ENCODE data around the gene DNAH14. TPM values are rescaled to one million over a fixed set of nuclear protein-coding genes. Genes with fewer than 3 reads are reported as not detected.
"Not testable (repeated sequence)": the region's sequence is repeated elsewhere in the genome, so short reads cannot be mapped to it uniquely, and the experiment has no call there.

The DNAH14 gene
- polyA plus RNA-seq, 4 donors: 15.2 to 21.3 (median 17.4) TPM

DNA sequence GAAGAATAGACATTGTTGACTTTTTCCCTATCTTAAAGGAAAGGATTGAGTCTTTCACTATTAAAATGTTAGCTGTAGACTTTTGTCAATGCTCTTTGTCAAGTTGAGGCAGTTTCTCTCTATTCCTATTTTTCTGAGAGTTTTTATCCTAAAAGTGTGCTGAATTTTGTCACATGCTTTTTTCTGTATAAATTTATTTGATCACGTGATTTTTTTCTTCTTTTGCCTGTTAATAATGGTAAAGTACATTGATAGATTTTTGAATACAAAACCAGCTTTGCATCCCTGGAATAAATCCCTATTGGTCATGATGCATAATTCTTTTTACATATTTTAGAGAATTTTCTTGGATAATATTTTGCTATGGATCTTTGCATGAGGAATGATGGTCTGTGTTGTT lies 60.1 kb downstream of the DNAH14 start:
- no peak for DNase-seq (ENCODE audit: low read depth in 4 of 4, low spot score in 3 of 4)

DNA sequence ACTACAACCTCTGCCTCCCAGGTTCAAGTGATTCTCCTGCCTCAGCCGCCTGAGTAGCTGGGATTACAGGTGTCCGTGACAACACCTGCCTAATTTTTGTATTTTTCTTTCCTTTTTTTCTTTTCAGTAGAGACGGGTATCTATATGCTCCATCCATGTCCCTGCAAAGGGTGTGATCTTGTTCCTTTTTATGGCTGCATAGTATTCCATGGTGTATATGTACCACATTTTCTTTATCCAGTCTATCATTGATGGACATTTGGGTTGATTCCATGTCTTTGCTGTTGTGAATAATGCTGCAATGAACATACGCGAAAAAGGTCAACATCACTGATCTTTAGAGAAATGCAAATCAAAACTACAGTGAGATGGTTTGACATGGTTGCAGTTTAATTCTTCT lies 62.1 kb downstream of the DNAH14 start:
- DNase-seq (ENCODE audit: low read depth in 4 of 4, low spot score in 3 of 4): not testable (repeated sequence)

- DNase-seq (ENCODE audit: low read depth in 4 of 4, low spot score in 3 of 4): no peak
Observed at GRCh38 chr1:224995602-224996001, 66.1 kb downstream of the DNAH14 start.

DNA sequence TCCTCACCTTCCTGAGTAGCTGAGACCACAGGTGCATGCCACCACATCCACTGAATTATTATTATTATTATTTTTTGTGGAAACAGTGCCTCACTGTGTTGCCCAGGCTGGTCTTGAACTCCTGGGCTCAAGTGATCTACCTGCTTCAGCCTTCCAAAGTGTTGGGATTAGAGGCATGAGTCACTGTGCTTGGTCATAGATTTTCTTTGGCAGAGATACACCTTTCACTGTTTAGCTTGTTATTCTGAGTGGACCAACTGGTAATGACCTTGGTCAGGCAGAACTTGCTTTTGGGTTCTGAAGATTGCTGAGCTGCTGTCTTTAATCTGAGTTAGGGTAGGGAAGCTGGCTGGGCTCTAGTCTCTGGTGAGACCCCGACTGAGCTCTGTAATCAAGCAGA lies 66.8 kb downstream of the DNAH14 start:
- DNase-seq (ENCODE audit: low read depth in 4 of 4, low spot score in 3 of 4): no peak

DNA sequence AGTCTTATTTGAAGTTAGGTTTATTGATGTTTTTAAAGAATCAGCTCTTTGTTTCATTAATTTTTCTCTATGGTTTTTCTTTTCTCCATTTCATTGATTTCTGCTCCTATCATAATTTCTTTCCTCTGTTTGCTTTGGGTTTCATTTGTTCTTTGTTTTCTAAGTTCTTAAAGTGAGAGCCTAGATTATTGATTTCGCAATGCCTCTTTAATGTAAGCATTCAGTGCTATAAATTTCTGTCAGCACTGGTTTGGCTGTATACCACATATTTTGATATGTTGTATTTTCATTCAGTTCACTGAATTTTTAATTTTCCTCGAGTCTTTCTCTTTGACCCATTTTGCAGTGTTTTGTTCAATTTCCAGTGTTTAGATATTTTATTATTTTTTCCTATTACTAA lies 68.7 kb downstream of the DNAH14 start:
- DNase-seq (ENCODE audit: low read depth in 4 of 4, low spot score in 3 of 4): no peak

DNA sequence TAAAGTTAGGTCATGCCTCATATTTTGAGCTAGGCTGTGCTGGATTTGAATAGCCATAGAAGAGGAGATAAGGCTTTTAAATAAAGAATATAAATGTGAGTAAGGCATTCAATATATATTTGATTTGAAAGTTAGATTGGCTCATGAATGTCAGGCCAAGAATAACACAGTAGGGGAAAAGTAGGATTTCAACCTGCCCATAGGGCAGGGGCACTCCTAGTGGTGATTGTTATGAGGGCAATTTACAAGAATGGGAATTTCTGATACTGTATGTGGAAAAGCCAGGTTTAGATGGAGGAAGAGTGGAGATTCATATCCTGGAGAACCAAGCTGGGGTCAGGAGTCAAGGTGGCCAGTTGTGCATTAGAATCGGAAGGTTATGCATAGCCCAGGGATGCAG lies 74.9 kb downstream of the DNAH14 start:
- DNase-seq (ENCODE audit: low read depth in 4 of 4, low spot score in 3 of 4): no peak

DNA sequence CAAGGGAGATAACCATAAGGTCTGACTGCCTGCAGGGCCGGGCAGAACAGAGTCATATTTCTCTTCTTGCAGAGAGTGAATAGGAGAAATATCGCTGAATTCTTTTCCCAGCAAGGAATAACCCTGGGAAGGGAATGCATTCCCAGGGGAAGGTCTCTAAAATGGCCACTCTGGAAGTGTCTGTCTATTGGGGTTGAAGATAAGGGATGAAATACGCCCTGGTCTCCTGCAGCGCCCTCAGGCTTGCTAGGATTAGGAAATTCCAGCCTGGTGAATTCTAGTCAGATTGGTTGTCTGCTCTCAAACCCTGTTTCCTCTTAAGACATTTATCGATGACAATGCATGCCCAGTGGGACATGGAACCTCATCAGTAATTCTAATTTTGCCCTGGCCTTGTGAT lies 76.9 kb downstream of the DNAH14 start:
- not testable (repeated sequence) for DNase-seq (ENCODE audit: low read depth in 4 of 4, low spot score in 3 of 4)

DNA sequence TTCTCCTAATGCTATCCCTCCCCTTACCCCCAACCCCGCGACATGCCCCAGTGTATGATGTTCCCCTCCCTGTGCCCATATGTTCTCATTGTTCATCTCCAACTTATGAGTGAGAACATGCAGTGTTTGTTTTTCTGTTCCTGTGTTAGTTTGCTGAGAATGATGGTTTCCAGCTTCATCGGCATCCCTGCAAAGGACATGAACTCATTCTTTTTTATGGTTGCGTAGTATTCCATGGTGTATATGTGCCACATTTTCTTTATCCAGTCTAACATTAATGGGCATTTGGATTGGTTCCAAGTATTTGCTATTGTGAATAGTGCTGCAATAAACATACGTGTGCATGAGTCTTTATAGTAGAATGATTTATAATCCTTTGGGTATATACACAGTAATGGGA lies 78.6 kb downstream of the DNAH14 start:
- not testable (repeated sequence) for DNase-seq (ENCODE audit: low read depth in 4 of 4, low spot score in 3 of 4)

- no peak for DNase-seq (ENCODE audit: low read depth in 4 of 4, low spot score in 3 of 4)
Observed at GRCh38 chr1:225021037-225021436, 91.6 kb downstream of the DNAH14 start.

DNA sequence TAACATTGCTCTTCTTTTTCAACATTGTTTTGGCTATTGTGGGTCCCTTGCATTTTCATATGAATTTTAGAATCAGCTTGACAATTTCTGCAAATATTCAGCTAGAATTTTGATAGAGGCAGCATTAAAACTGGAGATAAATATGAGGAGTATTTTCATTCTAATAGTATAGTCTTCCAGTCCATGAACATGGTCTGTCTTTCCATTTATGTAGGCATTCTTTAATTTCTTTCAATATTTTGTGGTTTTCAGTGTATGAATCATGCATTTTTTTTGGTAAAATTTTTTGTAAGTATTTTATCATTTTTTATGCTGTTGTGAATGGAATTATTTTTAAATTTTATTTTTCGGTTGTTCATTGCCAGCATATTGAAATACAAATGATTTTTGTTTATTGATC lies 97.2 kb downstream of the DNAH14 start:
- no peak for DNase-seq (ENCODE audit: low read depth in 4 of 4, low spot score in 3 of 4)

DNA sequence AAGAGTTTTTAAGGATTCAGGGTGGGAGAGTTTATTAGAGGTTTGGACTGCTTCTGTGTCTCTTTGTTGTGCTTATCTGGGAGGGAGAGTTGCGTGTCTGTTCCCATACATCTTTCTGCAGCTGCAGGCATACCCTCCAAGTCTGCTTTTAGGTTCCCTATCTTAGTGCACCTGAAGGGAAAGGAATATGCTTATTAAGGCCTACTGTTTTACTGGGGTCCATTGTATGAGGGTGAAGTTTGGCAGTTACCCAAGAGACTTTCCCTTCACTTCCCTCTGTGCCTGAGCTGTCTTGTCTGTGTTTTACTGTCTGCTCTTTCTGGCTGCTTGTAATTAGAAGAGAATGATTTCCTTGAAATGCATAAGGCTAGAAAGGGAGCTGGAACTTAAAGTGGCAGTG lies 107.0 kb downstream of the DNAH14 start:
- DNase-seq (ENCODE audit: low read depth in 4 of 4, low spot score in 3 of 4): not testable (repeated sequence)

- no peak for DNase-seq (ENCODE audit: low read depth in 4 of 4, low spot score in 3 of 4)
Observed at GRCh38 chr1:225042263-225042662, 112.8 kb downstream of the DNAH14 start.

DNA sequence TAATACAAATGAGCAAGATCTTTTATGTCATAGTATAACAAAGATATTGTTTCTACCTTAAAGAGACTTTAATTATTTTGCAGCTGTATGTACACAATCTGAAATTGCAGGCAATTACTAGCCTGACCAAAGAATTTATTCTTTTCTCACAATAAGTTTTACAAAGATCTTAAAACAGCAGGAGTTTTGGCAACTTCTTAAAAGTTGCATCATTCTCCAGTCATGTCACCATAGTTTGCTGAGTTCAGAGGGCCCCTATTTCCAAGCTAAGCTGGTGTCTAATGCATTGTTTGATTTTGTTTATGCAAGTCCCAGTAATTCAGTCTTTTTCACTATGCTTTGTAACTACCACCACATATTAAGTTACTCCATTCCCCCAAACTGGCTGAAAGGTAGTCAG lies 114.8 kb downstream of the DNAH14 start:
- no peak for DNase-seq (ENCODE audit: low read depth in 4 of 4, low spot score in 3 of 4)

GRCh38 chr1:225049594-225049993 lies 120.1 kb downstream of the DNAH14 start:
- DNase-seq (ENCODE audit: low read depth in 4 of 4, low spot score in 3 of 4): no peak

GRCh38 chr1:225063722-225064121 lies 134.2 kb downstream of the DNAH14 start:
- no peak for DNase-seq (ENCODE audit: low read depth in 4 of 4, low spot score in 3 of 4)

DNA sequence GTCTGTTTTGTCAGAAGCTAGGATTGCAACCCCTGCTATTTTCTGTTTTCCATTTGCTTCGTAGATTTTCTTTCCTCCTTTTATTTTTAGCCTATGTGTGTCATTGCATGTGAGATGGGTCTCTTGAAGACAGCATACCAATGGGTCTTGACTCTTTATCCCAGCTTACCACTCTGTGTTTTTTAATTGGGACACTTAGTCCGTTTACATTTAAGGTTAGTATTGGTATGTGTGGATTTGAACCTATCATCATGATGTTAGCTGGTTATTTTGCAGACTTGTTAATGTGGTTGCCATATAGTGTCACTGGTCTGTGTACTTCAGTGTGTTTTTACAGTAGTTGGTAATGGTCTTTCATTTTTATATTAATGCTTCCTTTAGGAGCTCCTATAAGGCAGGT lies 141.5 kb downstream of the DNAH14 start:
- no peak for DNase-seq (ENCODE audit: low read depth in 4 of 4, low spot score in 3 of 4)

GRCh38 chr1:225097175-225097574 lies 167.7 kb downstream of the DNAH14 start:
- DNase-seq (ENCODE audit: low read depth in 4 of 4, low spot score in 3 of 4): no peak

- DNase-seq (ENCODE audit: low read depth in 4 of 4, low spot score in 3 of 4): no peak
Observed at GRCh38 chr1:225111000-225111399, 181.5 kb downstream of the DNAH14 start.

DNA sequence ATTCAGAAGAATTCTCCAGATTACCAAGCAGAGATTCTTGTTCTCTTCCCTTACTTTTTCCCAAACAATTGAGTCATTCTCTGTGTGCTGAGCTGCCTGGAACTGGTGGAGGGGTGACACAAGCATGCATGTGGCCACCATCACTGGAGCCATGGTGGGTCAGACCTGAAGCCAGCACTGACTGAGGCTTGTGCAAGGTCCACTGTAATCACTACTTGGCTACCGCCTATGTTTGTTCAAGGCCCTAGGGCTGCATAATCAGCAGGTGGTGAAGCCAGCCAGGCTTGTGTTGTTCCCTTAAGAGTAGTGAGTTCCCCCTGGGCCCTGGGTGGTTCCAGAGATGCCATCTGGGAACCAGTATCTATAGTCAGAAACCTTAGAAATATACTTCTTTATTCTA lies 183.8 kb downstream of the DNAH14 start:
- DNase-seq (ENCODE audit: low read depth in 4 of 4, low spot score in 3 of 4): no peak

- DNase-seq (ENCODE audit: low read depth in 4 of 4, low spot score in 3 of 4): no peak
Observed at GRCh38 chr1:225114354-225114990, 185.0 kb downstream of the DNAH14 start.

GRCh38 chr1:225119307-225119706 lies 189.8 kb downstream of the DNAH14 start:
- no peak for DNase-seq (ENCODE audit: low read depth in 4 of 4, low spot score in 3 of 4)

GRCh38 chr1:225121095-225121494 lies 191.6 kb downstream of the DNAH14 start:
- no peak for DNase-seq (ENCODE audit: low read depth in 4 of 4, low spot score in 3 of 4)

DNA sequence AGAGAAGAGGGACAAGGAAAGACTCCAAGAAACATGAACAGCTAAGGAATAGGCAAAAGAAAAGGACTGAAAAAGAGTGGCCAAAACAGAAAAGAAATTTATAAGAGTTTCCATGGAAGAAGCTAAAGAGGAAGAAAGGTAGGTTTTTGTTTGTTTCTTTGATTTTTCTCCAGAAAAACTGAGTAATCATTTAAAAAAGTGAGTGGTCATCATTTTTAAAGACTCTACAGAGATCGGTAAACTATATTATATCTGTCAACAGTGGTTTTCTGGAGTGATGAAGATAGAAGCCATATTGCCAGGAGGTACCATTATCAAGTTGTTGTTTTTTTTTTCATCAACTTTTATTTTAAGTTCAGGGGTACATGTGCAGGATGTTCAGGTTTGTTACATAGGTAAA lies 202.4 kb downstream of the DNAH14 start:
- no peak for DNase-seq (ENCODE audit: low read depth in 4 of 4, low spot score in 3 of 4)

Data from left renal pelvis (tissue), 4 donors.